Measurements from ENCODE around the gene ARPC1B. TPM values are rescaled to one million over a fixed set of nuclear protein-coding genes. Genes with fewer than 3 reads are reported as not detected.
"Not testable (repeated sequence)": the region's sequence is repeated elsewhere in the genome, so short reads cannot be mapped to it uniquely, and the experiment has no call there.

The ARPC1B gene
- total RNA-seq, 1 donor from 2014 or later: 9.5 TPM

GRCh38 chr7:99410635-99411034 lies 36.1 kb downstream of the ARPC1B start:
- H3K36me3 Mint-ChIP-seq (ENCODE audit: unreplicated experiment): peaks cover 12% of the 10 kb centered on the region
- TF ChIP-seq, protein P1, sequence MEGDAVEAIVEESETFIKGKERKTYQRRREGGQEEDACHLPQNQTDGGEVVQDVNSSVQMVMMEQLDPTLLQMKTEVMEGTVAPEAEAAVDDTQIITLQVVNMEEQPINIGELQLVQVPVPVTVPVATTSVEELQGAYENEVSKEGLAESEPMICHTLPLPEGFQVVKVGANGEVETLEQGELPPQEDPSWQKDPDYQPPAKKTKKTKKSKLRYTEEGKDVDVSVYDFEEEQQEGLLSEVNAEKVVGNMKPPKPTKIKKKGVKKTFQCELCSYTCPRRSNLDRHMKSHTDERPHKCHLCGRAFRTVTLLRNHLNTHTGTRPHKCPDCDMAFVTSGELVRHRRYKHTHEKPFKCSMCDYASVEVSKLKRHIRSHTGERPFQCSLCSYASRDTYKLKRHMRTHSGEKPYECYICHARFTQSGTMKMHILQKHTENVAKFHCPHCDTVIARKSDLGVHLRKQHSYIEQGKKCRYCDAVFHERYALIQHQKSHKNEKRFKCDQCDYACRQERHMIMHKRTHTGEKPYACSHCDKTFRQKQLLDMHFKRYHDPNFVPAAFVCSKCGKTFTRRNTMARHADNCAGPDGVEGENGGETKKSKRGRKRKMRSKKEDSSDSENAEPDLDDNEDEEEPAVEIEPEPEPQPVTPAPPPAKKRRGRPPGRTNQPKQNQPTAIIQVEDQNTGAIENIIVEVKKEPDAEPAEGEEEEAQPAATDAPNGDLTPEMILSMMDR (IDR thresholded peaks at IDR 0.05; ENCODE audit: partially characterized antibody, unreplicated experiment): no peak
- peaks cover 7% of the 10 kb centered on the region for H3K27me3 Mint-ChIP-seq (ENCODE audit: unreplicated experiment)
- H3K4me3 Mint-ChIP-seq (ENCODE audit: unreplicated experiment): peak overlapping the region; percentile 77
- DNase-seq: no peak
- H3K9me3 Mint-ChIP-seq (ENCODE audit: unreplicated experiment): peaks cover 9% of the 10 kb centered on the region
- peaks cover 11% of the 10 kb centered on the region for H3K4me1 Mint-ChIP-seq (ENCODE audit: low read depth, unreplicated experiment)
- no peak overlapping the region for H3K27ac Mint-ChIP-seq (ENCODE audit: unreplicated experiment)

- H3K27ac Mint-ChIP-seq (ENCODE audit: unreplicated experiment); H3K36me3 Mint-ChIP-seq (ENCODE audit: unreplicated experiment); H3K4me1 Mint-ChIP-seq (ENCODE audit: low read depth, unreplicated experiment); H3K9me3 Mint-ChIP-seq (ENCODE audit: unreplicated experiment); H3K4me3 Mint-ChIP-seq (ENCODE audit: unreplicated experiment); H3K27me3 Mint-ChIP-seq (ENCODE audit: unreplicated experiment): not testable (repeated sequence)
- TF ChIP-seq, protein P1 (IDR thresholded peaks at IDR 0.05; ENCODE audit: partially characterized antibody, unreplicated experiment): peak; percentile 66
- DNase-seq: peak; percentile 79
Measured at GRCh38 chr7:99415513-99416127, 41.1 kb downstream of the ARPC1B start.

DNA sequence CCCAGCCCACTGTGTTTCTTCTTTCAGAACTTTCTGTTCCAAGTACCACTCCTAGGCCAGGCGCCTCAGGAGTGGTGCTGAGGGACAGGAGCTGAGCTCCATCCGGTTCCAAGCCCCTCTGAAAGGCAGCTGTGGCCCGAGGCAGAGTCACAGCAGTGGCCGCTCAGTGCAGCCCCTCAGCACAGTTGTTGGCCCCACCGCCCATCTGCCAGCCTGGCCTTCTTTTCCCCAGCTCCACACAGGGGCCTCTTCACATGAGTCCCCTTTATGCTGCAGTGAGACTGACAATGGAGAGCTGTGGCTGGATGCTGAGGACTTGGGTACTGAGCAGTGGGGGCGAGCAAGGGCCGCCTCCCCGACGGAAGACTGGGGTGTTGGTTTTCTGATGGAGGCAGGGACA lies 43.7 kb downstream of the ARPC1B start:
- no peak for DNase-seq
- H3K4me1 Mint-ChIP-seq (ENCODE audit: low read depth, unreplicated experiment): peaks cover 2% of the 10 kb centered on the region
- no peak overlapping the region for H3K27ac Mint-ChIP-seq (ENCODE audit: unreplicated experiment)
- H3K36me3 Mint-ChIP-seq (ENCODE audit: unreplicated experiment): peaks cover 6% of the 10 kb centered on the region
- H3K27me3 Mint-ChIP-seq (ENCODE audit: unreplicated experiment): peaks cover 4% of the 10 kb centered on the region
- TF ChIP-seq, protein P1 (IDR thresholded peaks at IDR 0.05; ENCODE audit: partially characterized antibody, unreplicated experiment): no peak
- H3K9me3 Mint-ChIP-seq (ENCODE audit: unreplicated experiment): peaks cover 3% of the 10 kb centered on the region
- H3K4me3 Mint-ChIP-seq (ENCODE audit: unreplicated experiment): no peak overlapping the region

- Mint-ChIP-seq H3K9me3 (ENCODE audit: unreplicated experiment) (peaks cover 3% of the 10 kb centered on the region), H3K36me3 (ENCODE audit: unreplicated experiment) (peaks cover 6% of the 10 kb centered on the region), H3K27me3 (ENCODE audit: unreplicated experiment) (peaks cover 4% of the 10 kb centered on the region), H3K4me1 (ENCODE audit: low read depth, unreplicated experiment) (peaks cover 2% of the 10 kb centered on the region), H3K4me3 (ENCODE audit: unreplicated experiment) (no peak overlapping the region), H3K27ac (ENCODE audit: unreplicated experiment) (no peak overlapping the region)
- no peak for DNase-seq
- TF ChIP-seq, protein P1 (IDR thresholded peaks at IDR 0.05; ENCODE audit: partially characterized antibody, unreplicated experiment): no peak
Measured at GRCh38 chr7:99419323-99420021, 44.9 kb downstream of the ARPC1B start.

- Mint-ChIP-seq H3K4me1 (ENCODE audit: low read depth, unreplicated experiment) (peaks cover 2% of the 10 kb centered on the region), H3K36me3 (ENCODE audit: unreplicated experiment) (peaks cover under 1% of the 10 kb centered on the region), H3K27me3 (ENCODE audit: unreplicated experiment) (peaks cover 2% of the 10 kb centered on the region), H3K4me3 (ENCODE audit: unreplicated experiment) (no peak overlapping the region), H3K27ac (ENCODE audit: unreplicated experiment) (peak overlapping the region; percentile 33), H3K9me3 (ENCODE audit: unreplicated experiment) (peaks cover 1% of the 10 kb centered on the region)
- no peak for DNase-seq
- TF ChIP-seq, protein P1 (IDR thresholded peaks at IDR 0.05; ENCODE audit: partially characterized antibody, unreplicated experiment): no peak
Measured at GRCh38 chr7:99420213-99420612, 45.7 kb downstream of the ARPC1B start.
